ENCODE data around the gene ATF2.
A peak's percentile ranks its signal among the peaks of the same experiment; 100 is the strongest.

ATF2 gene

DNA sequence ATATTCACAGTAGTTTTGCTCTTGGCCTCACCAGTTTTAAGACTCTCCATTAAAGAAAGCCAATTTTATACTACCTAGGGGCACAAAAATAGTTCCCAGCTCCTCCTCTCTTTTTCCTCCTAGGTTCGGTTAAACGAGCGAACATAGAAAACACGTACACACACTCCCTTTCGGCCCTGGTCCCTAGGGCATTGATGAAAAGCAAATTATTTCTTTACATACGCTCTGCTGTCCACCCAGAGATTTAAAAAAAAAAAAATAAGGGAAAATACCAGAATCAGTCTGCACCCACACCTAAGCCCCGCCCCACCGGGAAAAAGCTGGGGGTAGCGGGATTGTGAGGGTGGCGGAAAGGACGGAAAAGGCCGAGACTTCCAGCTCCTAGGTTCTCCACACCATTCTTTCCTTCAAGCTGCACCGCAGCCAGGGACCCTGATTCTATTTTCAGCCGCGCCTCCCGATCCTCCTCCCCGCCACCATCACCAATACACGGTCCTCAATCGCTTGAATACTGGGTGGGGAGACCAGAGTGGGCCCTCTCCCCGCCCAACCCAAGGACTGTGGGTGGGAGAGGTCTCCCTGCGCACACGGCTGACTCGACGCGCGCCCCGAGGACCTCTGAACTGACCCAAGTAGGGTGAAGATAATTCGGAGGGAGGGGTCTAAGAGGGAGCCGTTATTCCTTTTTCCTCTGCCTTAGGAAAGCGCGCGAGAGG is 769 bp downstream of the ATF2 start:
- DNase-seq (ENCODE audit: low read depth, low spot score), result peak; percentile 42
- peak overlapping the region; percentile 100 for H3K4me3 ChIP-seq (ENCODE audit: low read depth, low read length)
- in situ Hi-C loops (cut with HindIII; ENCODE audit: low sequenced_read_pairs), result no loop called here
- TF ChIP-seq, protein P1, sequence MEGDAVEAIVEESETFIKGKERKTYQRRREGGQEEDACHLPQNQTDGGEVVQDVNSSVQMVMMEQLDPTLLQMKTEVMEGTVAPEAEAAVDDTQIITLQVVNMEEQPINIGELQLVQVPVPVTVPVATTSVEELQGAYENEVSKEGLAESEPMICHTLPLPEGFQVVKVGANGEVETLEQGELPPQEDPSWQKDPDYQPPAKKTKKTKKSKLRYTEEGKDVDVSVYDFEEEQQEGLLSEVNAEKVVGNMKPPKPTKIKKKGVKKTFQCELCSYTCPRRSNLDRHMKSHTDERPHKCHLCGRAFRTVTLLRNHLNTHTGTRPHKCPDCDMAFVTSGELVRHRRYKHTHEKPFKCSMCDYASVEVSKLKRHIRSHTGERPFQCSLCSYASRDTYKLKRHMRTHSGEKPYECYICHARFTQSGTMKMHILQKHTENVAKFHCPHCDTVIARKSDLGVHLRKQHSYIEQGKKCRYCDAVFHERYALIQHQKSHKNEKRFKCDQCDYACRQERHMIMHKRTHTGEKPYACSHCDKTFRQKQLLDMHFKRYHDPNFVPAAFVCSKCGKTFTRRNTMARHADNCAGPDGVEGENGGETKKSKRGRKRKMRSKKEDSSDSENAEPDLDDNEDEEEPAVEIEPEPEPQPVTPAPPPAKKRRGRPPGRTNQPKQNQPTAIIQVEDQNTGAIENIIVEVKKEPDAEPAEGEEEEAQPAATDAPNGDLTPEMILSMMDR (IDR thresholded peaks at IDR 0.05; ENCODE audit: low read depth, low read length), result no peak

DNA sequence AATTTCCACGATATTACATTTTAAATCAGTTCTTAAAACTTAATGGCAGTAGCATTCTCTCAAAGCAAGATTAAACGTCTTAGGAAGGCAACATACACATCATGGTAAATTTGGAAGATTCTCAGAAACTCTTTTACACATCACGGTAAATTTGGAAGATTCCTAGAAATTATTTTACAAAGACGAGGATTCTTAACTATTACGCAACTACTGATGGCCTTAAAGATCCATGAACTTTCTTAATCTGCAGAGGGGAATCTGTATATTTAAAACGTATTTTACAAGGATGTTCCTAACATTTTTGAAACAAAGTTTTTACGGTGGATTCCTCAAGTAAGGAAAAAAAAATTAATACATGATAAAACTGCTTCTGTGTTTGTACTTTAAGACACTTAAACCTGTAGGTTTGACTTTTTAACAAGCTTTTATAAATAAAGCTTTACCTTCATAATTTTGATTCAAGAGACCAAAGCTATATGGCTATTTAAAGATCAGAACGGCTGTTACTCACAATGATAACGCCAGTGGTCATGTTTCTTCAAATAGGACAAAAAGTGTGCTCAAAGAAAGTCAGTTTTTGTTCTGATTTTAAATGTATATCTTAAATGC is 1.7 kb downstream of the ATF2 start:
- H3K4me3 ChIP-seq (ENCODE audit: low read depth, low read length), result peak overlapping the region; percentile 100
- TF ChIP-seq, protein P1 (IDR thresholded peaks at IDR 0.05; ENCODE audit: low read depth, low read length), result no peak
- in situ Hi-C loops (cut with HindIII; ENCODE audit: low sequenced_read_pairs), result no loop called here
- DNase-seq (ENCODE audit: low read depth, low spot score), result no peak

DNA sequence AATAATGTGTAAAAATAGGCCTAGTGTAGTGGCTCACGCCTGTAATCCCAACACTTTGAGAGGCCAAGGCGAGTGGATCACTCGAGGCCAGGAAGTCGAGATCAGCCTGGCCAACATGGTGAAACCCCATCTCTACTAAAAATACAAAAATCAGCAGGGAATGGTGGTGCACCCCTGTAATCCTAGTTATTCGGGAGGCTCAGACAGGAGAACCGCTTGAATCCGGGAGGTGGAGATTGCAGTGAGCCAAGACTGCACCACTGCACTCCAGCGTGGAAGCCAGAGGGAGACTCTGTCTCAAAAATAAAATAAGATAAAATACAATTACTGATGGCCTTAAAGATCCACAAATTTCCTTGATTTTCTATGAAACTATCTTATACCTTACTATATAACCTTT is 3.8 kb downstream of the ATF2 start:
- no peak overlapping the region for H3K4me3 ChIP-seq (ENCODE audit: low read depth, low read length)
- in situ Hi-C loops (cut with HindIII; ENCODE audit: low sequenced_read_pairs), result no loop called here
- DNase-seq (ENCODE audit: low read depth, low spot score), result no peak
- TF ChIP-seq, protein P1 (IDR thresholded peaks at IDR 0.05; ENCODE audit: low read depth, low read length), result no peak

DNA sequence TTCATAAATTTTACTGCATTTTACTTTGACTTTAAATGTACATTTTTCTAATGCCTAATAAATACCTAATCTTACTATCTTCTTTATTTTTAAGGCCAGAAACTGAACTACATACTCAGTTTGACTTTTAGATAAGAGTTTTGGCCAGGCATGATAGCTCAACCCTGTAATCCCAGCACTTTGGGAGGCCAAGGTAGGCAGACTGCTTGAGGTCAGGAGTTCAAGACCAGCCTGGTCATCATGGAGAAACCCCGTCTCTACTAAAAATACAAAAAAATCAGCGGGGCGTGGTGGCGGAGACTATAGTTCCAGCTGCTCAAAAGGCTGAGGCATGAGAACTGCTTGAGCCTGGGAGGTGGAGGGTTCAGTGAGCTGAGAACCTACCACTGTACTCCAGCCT is 9.1 kb downstream of the ATF2 start:
- DNase-seq (ENCODE audit: low read depth, low spot score), result no peak
- in situ Hi-C loops (cut with HindIII; ENCODE audit: low sequenced_read_pairs), result no loop called here
- TF ChIP-seq, protein P1 (IDR thresholded peaks at IDR 0.05; ENCODE audit: low read depth, low read length), result no peak
- H3K4me3 ChIP-seq (ENCODE audit: low read depth, low read length), result no peak overlapping the region

DNA sequence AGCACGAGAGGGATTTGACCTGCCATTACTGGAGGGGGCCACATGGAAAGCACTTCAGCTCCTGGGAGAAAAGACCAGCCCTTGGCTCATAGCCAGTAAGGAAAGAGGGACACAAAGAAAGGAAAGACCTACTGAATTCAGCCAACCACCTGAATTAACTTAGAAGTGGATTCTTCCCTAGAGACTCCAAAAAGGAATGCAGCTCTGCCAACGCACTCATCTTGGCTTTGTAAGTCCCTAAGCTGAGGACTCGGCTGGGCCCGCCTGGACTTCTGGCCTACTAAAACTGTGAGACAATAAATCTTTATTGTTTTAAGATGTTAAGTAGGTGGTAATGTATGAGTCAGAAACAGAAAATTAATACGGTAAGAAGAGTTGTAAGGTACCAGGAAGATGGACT is 11.5 kb downstream of the ATF2 start:
- in situ Hi-C loops (cut with HindIII; ENCODE audit: low sequenced_read_pairs), result no loop called here
- TF ChIP-seq, protein P1 (IDR thresholded peaks at IDR 0.05; ENCODE audit: low read depth, low read length), result no peak
- no peak overlapping the region for H3K4me3 ChIP-seq (ENCODE audit: low read depth, low read length)
- DNase-seq (ENCODE audit: low read depth, low spot score), result no peak

DNA sequence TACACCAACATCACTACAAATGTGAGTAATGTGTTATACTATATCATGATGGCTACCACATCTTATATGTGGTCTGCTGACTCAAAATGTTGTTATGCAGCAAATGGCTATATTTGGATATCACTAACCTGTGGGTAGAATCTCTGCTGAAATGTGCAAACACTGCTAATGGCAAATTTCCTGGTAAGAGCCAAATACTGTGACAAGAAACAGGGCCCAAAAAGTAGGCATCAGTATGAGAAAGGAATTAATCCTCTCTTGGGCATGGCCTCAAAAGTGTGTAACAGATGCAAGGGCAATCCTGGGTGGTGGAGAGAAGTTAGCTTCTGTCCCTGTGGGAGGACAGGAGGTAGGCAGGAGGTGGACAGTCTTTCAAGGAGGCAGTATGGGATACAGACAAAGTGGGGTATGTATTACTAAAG is 13.3 kb downstream of the ATF2 start:
- TF ChIP-seq, protein P1 (IDR thresholded peaks at IDR 0.05; ENCODE audit: low read depth, low read length), result no peak
- in situ Hi-C loops (cut with HindIII; ENCODE audit: low sequenced_read_pairs), result no loop called here
- DNase-seq (ENCODE audit: low read depth, low spot score), result peak; percentile 77
- no peak overlapping the region for H3K4me3 ChIP-seq (ENCODE audit: low read depth, low read length)
